ENCODE data around the gene BGN. TPM values are rescaled to one million over a fixed set of nuclear protein-coding genes. Genes with fewer than 3 reads are reported as not detected.

BGN gene
- total RNA-seq, 3 donors from 2014 or later = 9.7 to 21.3 (median 11.0) TPM

- no peaks in the 10 kb centered on the region for H3K36me3 ChIP-seq
- no peaks in the 10 kb centered on the region for H3K4me1 ChIP-seq
- H3K9me3 ChIP-seq = no peaks in the 10 kb centered on the region
- H3K27ac ChIP-seq = no peak overlapping the region
- peaks cover 0 to 14% of the 10 kb centered on the region in 2 donors for H3K27me3 ChIP-seq
- TF ChIP-seq POLR2AphosphoS5 (IDR thresholded peaks at IDR 0.05) (no peak), POLR2A (IDR thresholded peaks at IDR 0.05) (no peak), CTCF (IDR thresholded peaks at IDR 0.05) (no peak)
- no peak overlapping the region for H3K4me3 ChIP-seq
- intact Hi-C loops (cut with DNase I; ENCODE audit: low total_unique reads) = no loop called here
- no peak for DNase-seq (ENCODE audit: low spot score in 2 of 2)
Measured at GRCh38 chrX:153446950-153447580, 47.7 kb upstream of the BGN start.

GRCh38 chrX:153447581-153447960 is 47.2 kb upstream of the BGN start:
- intact Hi-C loops (cut with DNase I; ENCODE audit: low total_unique reads) = no loop called here
- TF ChIP-seq POLR2A (IDR thresholded peaks at IDR 0.05) = no peak
- TF ChIP-seq POLR2AphosphoS5 (IDR thresholded peaks at IDR 0.05) = no peak
- TF ChIP-seq CTCF (IDR thresholded peaks at IDR 0.05) = no peak
- H3K4me3 ChIP-seq = no peak overlapping the region
- DNase-seq (ENCODE audit: low spot score in 2 of 2) = no peak
- H3K9me3 ChIP-seq = no peaks in the 10 kb centered on the region
- no peaks in the 10 kb centered on the region for H3K4me1 ChIP-seq
- no peak overlapping the region for H3K27ac ChIP-seq
- no peaks in the 10 kb centered on the region for H3K36me3 ChIP-seq
- H3K27me3 ChIP-seq = peaks cover 0 to 14% of the 10 kb centered on the region in 2 donors

- no peaks in the 10 kb centered on the region for H3K36me3 ChIP-seq
- no peaks in the 10 kb centered on the region for H3K9me3 ChIP-seq
- peaks cover 0 to 8% of the 10 kb centered on the region in 2 donors for H3K27me3 ChIP-seq
- H3K27ac ChIP-seq = no peak overlapping the region
- no peaks in the 10 kb centered on the region for H3K4me1 ChIP-seq
- TF ChIP-seq CTCF (IDR thresholded peaks at IDR 0.05) (no peak), POLR2A (IDR thresholded peaks at IDR 0.05) (no peak), POLR2AphosphoS5 (IDR thresholded peaks at IDR 0.05) (no peak)
- DNase-seq (ENCODE audit: low spot score in 2 of 2) = no peak
- no peak overlapping the region for H3K4me3 ChIP-seq
- intact Hi-C loops (cut with DNase I; ENCODE audit: low total_unique reads) = no loop called here
Measured at GRCh38 chrX:153448556-153449367, 46.0 kb upstream of the BGN start.

- H3K4me1 ChIP-seq = no peaks in the 10 kb centered on the region
- intact Hi-C loops (cut with DNase I; ENCODE audit: low total_unique reads) = no loop called here
- no peak for TF ChIP-seq POLR2AphosphoS5 (IDR thresholded peaks at IDR 0.05)
- no peak for TF ChIP-seq POLR2A (IDR thresholded peaks at IDR 0.05)
- TF ChIP-seq CTCF (IDR thresholded peaks at IDR 0.05) = no peak
- H3K27ac ChIP-seq = no peak overlapping the region
- no peaks in the 10 kb centered on the region for H3K9me3 ChIP-seq
- no peaks in the 10 kb centered on the region for H3K36me3 ChIP-seq
- peaks cover 0 to 11% of the 10 kb centered on the region in 2 donors for H3K27me3 ChIP-seq
- DNase-seq (ENCODE audit: low spot score in 2 of 2) = no peak
- no peak overlapping the region for H3K4me3 ChIP-seq
Measured at GRCh38 chrX:153449368-153450113, 45.2 kb upstream of the BGN start.
